ENCODE data around the gene SUN2. TPM values are rescaled to one million over a fixed set of nuclear protein-coding genes. Genes with fewer than 3 reads are reported as not detected.

SUN2 gene
- total and polyA plus RNA-seq, 2 of the 13 experiments (the other 11 are each of a cell fraction or from before 2014, with no cell fraction given): 45.6 to 56.6 TPM

- 85% methylated on average over 9 of the region's 9 CpGs for WGBS (ENCODE audit: low lambda C conversion rate)
- H3K79me2 ChIP-seq (ENCODE audit: insufficient read depth, low read length): peaks cover 40% of the 10 kb centered on the region
- no peak for FAIRE-seq
Observed at GRCh38 chr22:38716826-38717225, 39.0 kb downstream of the SUN2 start.

More at GRCh38 chr22:38716826-38717225, 39.0 kb downstream of the SUN2 start:
- no TSS peak for BruUV-seq (replicated peaks)
- ATAC-seq (no peak), DNase-seq (ENCODE audit: low spot score) (no peak)
- intact Hi-C loops (cut with micrococcal nuclease; ENCODE audit: unreplicated experiment): no loop called here
- CTCF ChIA-PET (ENCODE audit: low intra/inter-chr PET ratio, low total read pairs): no interaction called here
- Histone ChIP-seq H2AFZ (ENCODE audit: low read length) (no peak overlapping the region), H4K20me1 (ENCODE audit: insufficient read depth, low read length) (peaks cover 42% of the 10 kb centered on the region), H3K27me3 (ENCODE audit: control insufficient read depth in 1 of 2, insufficient read depth in 2 of 2, low read length in 2 of 2) (no peaks in the 10 kb centered on the region), H3K4me2 (ENCODE audit: low read depth, low read length) (no peak overlapping the region), H3K4me1 (ENCODE audit: insufficient read depth, low read length) (no peaks in the 10 kb centered on the region), H3K27ac (ENCODE audit: extremely low read length, insufficient read depth, low read length) (no peak overlapping the region), H3K36me3 (replicated peaks in 1 of 2; ENCODE audit: control insufficient read depth in 1 of 2, insufficient read depth in 2 of 2, low read length in 2 of 2) (peaks cover 40 to 60% of the 10 kb centered on the region in 2 experiments), H3K4me3 (replicated peaks in 1 of 3; ENCODE audit: insufficient read depth in 1 of 3, low read depth in 2 of 3, low read length in 3 of 3) (no peak overlapping the region), H3K9ac (ENCODE audit: insufficient read depth, low read depth, low read length) (no peak overlapping the region), H3K9me3 (ENCODE audit: low read length) (no peaks in the 10 kb centered on the region)
- in situ Hi-C loops (cut with HindIII; ENCODE audit: extremely low pct_ligation_motif_present, low pct_unique_long_range_greater_than_20kb): no loop called here
- POLR2A ChIA-PET: no interaction called here
- TF ChIP-seq KLF9 (CRISPR knock-in tag; IDR thresholded peaks at IDR 0.05; ENCODE audit: low read depth) (no peak), ZNF460 (CRISPR knock-in tag; IDR thresholded peaks at IDR 0.05; ENCODE audit: borderline replicate concordance) (no peak), ATF7-NPFF (CRISPR knock-in tag; IDR thresholded peaks at IDR 0.05; ENCODE audit: low read depth) (no peak), DZIP1 (CRISPR knock-in tag; IDR thresholded peaks at IDR 0.05) (no peak), ZNF296 (CRISPR knock-in tag; conservative IDR thresholded peaks at IDR 0.05) (no peak), HNF1B (CRISPR knock-in tag; IDR thresholded peaks at IDR 0.05) (no peak)

Measured in HepG2 (cell line).